DND-41 (cell line): ENCODE measurements around the gene PLK1.

Experiments used
- ATAC-seq: fragments of 200-7000 bp; cut with Tn5 transposase; 3 replicates; pipeline ENCODE4 v1.9.1; 2021; ENCODE audit warnings: low read depth; ENCODE audit not compliant: insufficient read depth
- DNase-seq: peaks from one replicate; pipeline ENCODE4 v3.0.0-alpha.2; 2020
- H2AFZ ChIP-seq: 2 replicates; pipeline ENCODE4 v1.6.0; 2012; ENCODE audit warnings: low read depth, low read length
- H3K27ac ChIP-seq: 2 replicates; pipeline ENCODE4 v1.5.1; 2012; ENCODE audit warnings: low read length, inconsistent platforms
- H3K27me3 ChIP-seq: fragments of 200-600 bp; sonication (generic); 2 replicates; pipeline ENCODE4 v1.6.0; 2012; ENCODE audit warnings: low read length, mild to moderate bottlenecking, inconsistent platforms; ENCODE audit not compliant: insufficient read depth, poor library complexity
- H3K36me3 ChIP-seq: 2 replicates; pipeline ENCODE4 v1.5.1; 2012; ENCODE audit warnings: low read length, inconsistent platforms; ENCODE audit not compliant: insufficient read depth
- H3K4me1 ChIP-seq: 2 replicates; pipeline ENCODE4 v1.5.1; 2012; ENCODE audit warnings: mild to moderate bottlenecking, low read length; ENCODE audit not compliant: insufficient read depth
- H3K4me2 ChIP-seq: 2 replicates; pipeline ENCODE4 v1.6.0; 2012; ENCODE audit warnings: mild to moderate bottlenecking, moderate library complexity, low read length, inconsistent platforms; ENCODE audit not compliant: insufficient read depth
- H3K4me3 ChIP-seq, 2 experiments: fragments of 200-600 bp in 1 of 2; shearing (Covaris generic) in 1 of 2; 2 replicates each; pipeline ENCODE4 v1.5.1; 2012 to 2016; ENCODE audit warnings: inconsistent platforms in 2 of 2, low read length in 2 of 2, mild to moderate bottlenecking in 2 of 2, low read depth in 1 of 2, moderate library complexity in 1 of 2
- H3K79me2 ChIP-seq: 2 replicates; pipeline ENCODE4 v1.6.0; 2012; ENCODE audit warnings: low read length, inconsistent platforms; ENCODE audit not compliant: insufficient read depth
- H3K9ac ChIP-seq: 2 replicates; pipeline ENCODE4 v1.6.0; 2012; ENCODE audit warnings: low read depth, mild to moderate bottlenecking, inconsistent platforms, low read length, moderate library complexity
- H3K9me3 ChIP-seq: 2 replicates; pipeline ENCODE4 v1.5.1; 2012; ENCODE audit warnings: low read length, moderate library complexity, mild to moderate bottlenecking, inconsistent platforms; ENCODE audit not compliant: insufficient read depth, severe bottlenecking
- H4K20me1 ChIP-seq: 2 replicates; pipeline ENCODE4 v1.6.0; 2012; ENCODE audit warnings: low read length; ENCODE audit not compliant: insufficient read depth
- EZH2 ChIP-seq: IDR thresholded peaks from 3 replicates; pipeline ENCODE4 v1.6.1; 2012; ENCODE audit warnings: borderline replicate concordance, low read depth, mild to moderate bottlenecking, moderate library complexity, low read length, inconsistent platforms; ENCODE audit not compliant: severe bottlenecking
- TF ChIP-seq, protein P1 (sequence below): IDR thresholded peaks from 2 replicates; pipeline ENCODE4 v1.5.1; 2012; ENCODE audit warnings: borderline replicate concordance, low read length, moderate library complexity, mild to moderate bottlenecking; ENCODE audit not compliant: poor library complexity, severe bottlenecking; ENCODE audit errors: extremely low read depth

PLK1 gene

GRCh38 chr16:23724096-23724784 lies 45.6 kb downstream of the PLK1 start:
- H4K20me1 ChIP-seq: no peaks in the 10 kb centered on the region
- no peak overlapping the region for H3K9ac ChIP-seq
- no peak overlapping the region for H3K4me3 ChIP-seq
- DNase-seq (no peak), ATAC-seq (no peak)
- H3K27ac ChIP-seq: no peak overlapping the region
- no peak overlapping the region for H2AFZ ChIP-seq
- H3K9me3 ChIP-seq: no peaks in the 10 kb centered on the region
- H3K27me3 ChIP-seq: no peaks in the 10 kb centered on the region
- no peaks in the 10 kb centered on the region for H3K79me2 ChIP-seq
- H3K4me2 ChIP-seq: no peak overlapping the region
- peaks cover 3% of the 10 kb centered on the region; the same call in 1 of the 2 replicates for H3K4me1 ChIP-seq
- TF ChIP-seq, protein P1, sequence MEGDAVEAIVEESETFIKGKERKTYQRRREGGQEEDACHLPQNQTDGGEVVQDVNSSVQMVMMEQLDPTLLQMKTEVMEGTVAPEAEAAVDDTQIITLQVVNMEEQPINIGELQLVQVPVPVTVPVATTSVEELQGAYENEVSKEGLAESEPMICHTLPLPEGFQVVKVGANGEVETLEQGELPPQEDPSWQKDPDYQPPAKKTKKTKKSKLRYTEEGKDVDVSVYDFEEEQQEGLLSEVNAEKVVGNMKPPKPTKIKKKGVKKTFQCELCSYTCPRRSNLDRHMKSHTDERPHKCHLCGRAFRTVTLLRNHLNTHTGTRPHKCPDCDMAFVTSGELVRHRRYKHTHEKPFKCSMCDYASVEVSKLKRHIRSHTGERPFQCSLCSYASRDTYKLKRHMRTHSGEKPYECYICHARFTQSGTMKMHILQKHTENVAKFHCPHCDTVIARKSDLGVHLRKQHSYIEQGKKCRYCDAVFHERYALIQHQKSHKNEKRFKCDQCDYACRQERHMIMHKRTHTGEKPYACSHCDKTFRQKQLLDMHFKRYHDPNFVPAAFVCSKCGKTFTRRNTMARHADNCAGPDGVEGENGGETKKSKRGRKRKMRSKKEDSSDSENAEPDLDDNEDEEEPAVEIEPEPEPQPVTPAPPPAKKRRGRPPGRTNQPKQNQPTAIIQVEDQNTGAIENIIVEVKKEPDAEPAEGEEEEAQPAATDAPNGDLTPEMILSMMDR: no peak
- TF ChIP-seq EZH2: no peak
- H3K36me3 ChIP-seq: no peaks in the 10 kb centered on the region

GRCh38 chr16:23724785-23725131 lies 46.1 kb downstream of the PLK1 start:
- DNase-seq (no peak), ATAC-seq (no peak)
- TF ChIP-seq, protein P1: no peak
- no peak for TF ChIP-seq EZH2
- Histone ChIP-seq H3K9me3 (no peaks in the 10 kb centered on the region), H3K36me3 (no peaks in the 10 kb centered on the region), H4K20me1 (no peaks in the 10 kb centered on the region), H3K4me3 (no peak overlapping the region), H3K4me2 (no peak overlapping the region), H3K4me1 (peaks cover 3% of the 10 kb centered on the region; the same call in 1 of the 2 replicates), H3K27ac (no peak overlapping the region), H3K9ac (no peak overlapping the region), H3K27me3 (no peaks in the 10 kb centered on the region), H3K79me2 (no peaks in the 10 kb centered on the region), H2AFZ (no peak overlapping the region)

DNA sequence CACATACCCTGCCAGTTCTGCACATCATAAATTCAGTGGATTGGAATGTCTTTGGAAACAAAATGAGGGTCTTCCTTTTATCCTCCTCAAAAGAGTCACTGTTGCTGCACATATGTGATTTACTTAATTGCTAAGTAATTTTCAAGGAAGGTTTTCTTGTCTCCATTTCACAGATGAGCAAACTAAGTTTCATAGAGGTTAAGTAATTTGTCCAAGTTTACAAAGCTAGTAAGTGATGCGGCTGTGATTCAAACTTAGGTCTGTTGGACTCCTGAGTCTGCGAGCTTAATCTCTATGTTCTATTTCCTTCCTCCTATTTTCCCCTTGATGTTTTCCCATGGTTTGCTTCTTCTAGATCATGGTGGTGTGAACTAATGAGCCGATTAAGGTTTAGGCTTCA lies 48.0 kb downstream of the PLK1 start:
- ATAC-seq: no peak
- no peak overlapping the region for H3K27ac ChIP-seq

More for the DNA sequence above, 48.0 kb downstream of the PLK1 start:
- Histone ChIP-seq H3K9ac (no peak overlapping the region), H3K36me3 (no peaks in the 10 kb centered on the region), H2AFZ (no peak overlapping the region), H3K4me1 (peaks cover 3% of the 10 kb centered on the region; the same call in 1 of the 2 replicates), H3K4me2 (no peak overlapping the region), H3K4me3 (no peak overlapping the region), H3K27me3 (no peaks in the 10 kb centered on the region), H3K79me2 (no peaks in the 10 kb centered on the region), H3K9me3 (no peaks in the 10 kb centered on the region), H4K20me1 (no peaks in the 10 kb centered on the region)
- DNase-seq: no peak
- no peak for TF ChIP-seq EZH2
- TF ChIP-seq, protein P1: no peak
